HG03469 (cell line): Measurements from ENCODE around the gene MOBP.

Source experiments
- ATAC-seq: cut with Tn5 transposase; IDR thresholded peaks from one replicate; pipeline ENCODE4 v1.9.1; 2021; ENCODE audit warnings: mild to moderate bottlenecking, moderate library complexity, moderate number of reproducible peaks; ENCODE audit not compliant: unreplicated experiment

The MOBP gene

DNA sequence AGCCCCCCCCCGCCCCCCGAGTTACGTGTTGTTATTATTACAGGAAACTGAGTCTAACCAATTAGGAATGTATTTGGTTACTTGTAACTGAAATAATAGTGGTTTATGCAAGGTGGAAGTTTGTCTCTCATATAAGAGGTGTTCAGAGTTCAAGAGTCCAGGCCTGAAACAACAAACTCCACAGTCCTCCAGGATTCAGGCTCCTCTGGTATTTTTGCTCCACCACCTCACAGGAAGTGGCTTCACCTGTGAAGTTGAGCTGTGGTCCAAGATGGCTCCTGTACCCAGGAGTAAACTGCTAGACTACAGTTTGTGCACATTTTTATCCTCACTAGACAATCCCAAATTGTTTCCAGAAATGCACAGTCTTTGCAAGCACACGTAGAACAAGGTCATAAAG lies 27.3 kb downstream of the MOBP start:
- no peak for ATAC-seq

DNA sequence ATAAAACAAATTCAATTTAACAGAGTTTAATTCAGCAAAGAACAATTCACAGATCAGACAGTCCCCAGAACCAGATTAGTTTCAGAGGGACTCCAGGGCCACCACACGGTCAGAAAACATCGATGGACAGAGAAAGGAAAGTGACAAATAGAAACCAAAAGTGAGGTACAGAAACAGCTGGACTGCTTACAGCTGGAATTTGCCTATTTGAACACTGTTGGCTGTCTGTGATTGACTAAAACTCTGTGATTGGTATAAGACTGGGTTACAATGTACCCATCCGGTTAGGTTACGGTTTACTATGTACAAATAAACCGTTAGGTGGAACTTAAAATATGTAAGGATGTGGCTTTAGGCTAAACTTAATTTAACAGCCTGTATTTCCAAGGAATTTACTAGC lies 30.3 kb downstream of the MOBP start:
- ATAC-seq = no peak

DNA sequence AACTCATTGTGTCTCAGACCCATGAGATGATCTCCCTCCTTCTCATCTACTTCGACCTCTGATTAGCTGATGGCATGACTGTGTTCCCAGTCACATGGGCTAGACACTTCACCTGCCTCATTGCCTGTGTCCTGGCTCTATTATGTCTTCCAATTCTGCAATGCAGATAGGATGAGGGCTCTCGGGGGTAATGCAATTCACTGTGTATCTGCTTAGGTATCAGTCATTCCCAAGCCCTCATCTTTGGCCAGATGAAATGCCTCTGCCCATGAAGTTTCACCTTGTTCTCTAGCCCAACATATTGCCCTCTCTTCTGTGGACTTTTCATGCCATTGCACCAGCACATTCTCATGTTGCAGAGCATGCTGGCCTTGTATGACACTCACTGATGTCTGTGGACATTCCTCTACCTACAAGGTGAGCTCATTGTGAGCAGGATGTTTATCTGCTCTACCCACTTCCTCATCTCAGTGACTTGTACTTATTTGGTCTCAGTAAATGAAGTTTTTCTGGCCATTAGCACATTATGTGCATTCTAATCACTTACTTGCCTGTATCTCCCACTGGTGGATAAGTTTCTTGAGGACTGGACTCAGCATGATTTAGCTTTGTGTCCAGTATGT lies 32.3 kb downstream of the MOBP start:
- no peak for ATAC-seq

DNA sequence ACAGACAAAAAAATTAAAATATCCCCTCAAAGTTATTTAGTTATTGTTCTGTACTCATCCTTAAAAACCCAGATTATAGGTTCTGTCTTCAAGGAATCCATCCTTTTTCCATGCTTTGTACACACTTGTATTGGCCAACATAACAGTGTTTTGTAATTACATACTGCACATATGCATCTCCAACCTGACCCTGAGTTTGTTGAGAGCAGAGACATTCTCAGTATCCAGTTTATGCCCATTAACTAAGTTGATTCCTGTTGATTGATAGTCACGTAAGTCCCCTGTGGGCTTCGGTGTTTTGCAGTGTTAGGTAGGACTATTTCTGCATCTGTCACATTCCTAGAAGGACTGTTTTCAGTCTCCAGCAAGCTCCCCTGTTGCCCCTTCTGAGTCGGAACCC lies 33.6 kb downstream of the MOBP start:
- ATAC-seq = no peak

DNA sequence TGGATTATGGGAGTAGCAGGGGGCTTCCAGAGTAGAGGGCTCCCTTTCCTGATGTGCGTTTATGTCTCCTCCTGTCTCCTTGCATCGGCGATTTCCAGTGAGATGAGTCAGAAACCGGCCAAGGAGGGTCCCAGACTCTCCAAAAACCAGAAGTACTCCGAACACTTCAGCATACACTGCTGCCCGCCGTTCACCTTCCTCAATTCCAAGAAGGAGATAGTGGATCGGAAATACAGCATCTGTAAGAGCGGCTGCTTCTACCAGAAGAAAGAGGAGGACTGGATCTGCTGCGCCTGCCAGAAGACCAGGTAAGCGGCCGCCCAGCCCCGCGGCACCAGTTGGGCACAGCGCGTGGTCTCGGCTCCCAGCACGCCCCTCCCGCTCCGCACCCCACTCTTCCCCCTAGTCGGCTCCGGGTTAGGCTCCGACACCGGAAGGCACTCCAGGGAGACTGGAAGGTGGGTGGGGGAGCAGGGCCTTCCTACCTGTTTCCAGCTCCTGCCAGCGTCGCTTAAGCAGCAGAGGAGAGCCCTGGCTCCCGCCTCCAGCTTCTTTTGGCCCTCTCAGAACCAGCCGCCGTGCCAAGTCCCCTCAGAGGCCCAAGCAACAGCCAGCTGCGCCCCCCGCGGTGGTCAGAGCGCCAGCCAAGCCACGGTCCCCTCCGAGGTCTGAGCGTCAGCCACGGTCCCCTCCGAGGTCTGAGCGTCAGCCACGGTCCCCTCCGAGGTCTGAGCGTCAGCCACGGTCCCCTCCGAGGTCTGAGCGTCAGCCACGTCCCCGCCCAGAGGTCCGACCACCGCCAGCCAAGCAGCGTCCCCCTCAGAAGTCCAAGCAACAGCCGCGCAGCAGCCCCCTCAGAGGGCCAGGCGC lies 34.7 kb downstream of the MOBP start:
- no peak for ATAC-seq

DNA sequence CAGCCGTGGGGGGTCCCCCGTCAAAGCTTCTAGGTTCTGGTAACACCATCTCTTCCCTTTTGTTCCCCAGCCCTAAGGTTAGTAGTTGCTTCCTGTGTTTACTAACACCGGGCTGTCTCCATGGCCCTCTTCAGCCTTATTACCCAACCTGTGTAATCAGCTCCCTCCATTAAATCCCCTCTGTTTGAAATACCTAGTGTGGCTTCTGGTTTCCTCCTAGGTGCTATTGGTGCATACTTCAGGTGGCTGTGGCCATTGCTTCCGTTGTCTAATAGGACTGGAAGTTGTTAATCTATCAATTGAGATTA lies 35.3 kb downstream of the MOBP start:
- no peak for ATAC-seq

DNA sequence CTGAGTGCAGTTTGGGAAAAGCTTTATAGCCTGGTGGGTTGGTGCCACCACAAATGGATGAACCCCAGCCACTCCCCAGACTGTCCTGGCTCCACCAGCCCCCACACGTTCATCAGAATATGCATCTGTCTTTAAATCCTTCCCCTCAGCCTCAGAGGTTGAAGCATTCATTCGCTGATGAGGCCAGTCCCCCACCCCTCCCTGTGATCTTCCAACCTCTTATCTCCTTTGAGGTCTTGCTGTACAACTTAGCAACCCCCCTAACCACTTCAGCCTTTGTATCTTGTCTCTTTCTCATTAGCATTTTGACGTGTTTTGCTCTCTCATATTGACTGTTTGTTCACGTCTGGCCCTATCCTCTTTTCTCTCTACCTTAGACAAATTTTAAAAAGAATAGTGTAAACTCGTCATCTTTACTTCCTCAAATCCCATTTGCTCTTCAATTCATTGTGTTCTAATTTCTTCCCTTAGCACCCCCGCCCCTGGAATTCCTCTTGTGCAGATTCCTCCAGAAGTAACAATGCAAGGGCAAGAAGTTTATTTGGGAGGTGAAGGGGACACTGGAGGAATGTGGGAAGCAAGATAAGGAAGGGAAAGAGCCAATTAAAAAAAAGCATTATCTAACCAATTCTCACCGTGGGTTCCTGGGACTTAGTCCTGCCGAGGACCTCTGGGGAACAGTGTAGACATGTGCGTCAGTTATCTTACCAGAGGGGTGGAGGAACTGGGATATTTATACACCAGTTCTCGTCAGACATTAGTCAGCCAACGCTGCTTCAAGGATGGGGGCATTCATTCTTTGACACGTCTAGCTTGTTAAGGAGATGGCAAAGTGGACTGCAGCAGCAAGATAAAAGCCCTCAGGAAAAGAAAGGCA lies 38.6 kb downstream of the MOBP start:
- ATAC-seq = no peak

DNA sequence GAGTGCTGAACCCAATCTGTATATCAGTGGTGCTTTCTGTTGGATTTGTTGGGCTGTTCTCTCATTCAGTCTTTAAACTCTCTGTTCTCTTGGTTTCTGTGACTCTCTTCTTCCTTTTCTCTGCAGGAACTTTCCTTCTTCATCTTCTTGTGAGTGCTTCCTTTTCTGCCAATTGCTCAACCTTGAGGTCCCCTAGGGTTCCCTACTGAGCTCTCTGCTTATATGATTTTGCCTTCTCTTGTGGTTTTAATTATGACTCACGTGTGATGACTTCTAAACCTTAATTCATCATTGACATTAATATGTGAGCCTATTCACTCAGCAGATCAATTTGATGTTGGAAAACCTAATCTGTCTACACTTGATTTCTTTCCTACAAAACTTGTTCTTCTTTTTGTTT lies 39.4 kb downstream of the MOBP start:
- no peak for ATAC-seq

DNA sequence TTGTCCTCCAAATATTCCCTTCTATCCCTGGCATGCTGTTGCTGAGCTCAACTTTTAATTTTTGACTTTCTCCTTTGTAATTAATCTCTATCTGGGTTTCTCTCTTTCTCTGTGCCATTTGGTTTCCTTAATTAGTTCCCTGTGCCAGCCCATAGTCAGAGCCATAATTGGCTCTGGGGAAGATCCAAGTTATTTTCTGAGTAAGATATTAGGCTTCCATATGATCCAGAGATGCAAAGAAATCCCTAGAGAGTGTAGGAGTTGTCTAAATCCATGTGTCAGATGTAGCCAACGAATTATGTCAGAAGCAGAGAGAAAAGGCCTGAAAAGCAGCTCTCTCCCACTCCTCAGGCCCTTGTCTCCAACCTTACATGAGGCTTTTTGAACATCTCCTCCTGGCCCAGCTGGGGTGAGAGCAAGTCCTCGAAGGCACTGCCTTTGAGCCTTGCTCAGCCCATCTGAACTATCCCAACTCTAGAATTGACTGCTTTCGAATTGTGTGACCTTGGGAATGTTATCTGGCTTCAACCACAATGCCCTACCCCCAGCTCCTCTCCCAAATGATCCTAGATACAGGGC lies 46.4 kb downstream of the MOBP start:
- no peak for ATAC-seq

DNA sequence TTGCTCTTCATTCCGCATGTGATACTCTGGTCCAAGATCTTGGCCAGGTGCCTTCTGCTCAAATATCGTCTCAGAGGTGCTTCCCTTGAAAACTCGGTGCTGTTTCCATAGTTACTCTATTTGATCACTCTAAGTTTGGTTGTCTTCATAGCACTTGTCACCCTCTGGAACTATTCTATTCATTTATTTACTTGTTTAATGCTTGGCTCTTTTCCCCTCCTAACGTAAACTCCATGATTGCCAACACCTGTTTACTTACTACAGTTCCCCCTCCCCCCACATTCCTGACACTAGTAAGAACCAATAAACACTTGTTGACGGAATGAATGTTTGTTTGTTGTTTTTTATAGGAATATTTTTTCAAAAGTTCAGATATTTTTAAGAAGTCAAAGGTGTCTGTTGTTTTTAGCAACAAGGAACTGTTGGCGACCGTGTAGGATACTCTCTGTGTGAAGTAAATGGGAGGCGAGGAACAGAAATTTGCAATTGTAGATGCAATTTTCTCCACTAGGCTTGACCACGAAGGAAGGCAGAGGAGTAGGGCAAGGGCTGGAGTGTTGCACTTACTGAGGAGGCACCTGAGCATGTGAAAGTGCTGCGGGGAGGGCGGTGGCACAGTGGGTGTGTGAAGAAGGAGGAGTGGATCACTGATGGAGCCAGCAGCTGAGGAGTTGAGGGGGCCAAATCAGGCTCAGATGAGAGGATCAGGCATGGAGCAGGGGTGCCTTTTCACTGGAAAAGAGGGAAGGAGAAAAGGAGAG lies 48.4 kb downstream of the MOBP start:
- ATAC-seq = no peak

DNA sequence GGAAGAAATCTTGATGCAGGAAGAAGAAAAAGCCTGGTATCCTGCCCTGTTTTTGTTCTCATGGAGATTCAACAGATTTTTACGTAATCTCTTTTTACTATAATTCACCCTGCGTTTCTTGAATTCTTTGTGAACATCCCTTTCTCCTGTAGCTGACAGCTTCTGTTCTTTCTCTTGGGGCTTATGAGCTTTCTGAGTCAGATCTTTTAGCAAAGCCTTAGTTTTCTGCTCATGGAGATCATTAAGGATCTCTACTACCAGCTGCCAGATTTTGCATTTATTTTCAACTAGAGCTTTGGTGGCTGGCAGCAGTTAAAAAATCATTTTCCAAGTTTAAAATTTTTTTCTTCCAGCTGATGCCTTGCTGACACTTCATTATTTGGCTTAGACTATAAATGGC lies 51.6 kb downstream of the MOBP start:
- no peak for ATAC-seq

DNA sequence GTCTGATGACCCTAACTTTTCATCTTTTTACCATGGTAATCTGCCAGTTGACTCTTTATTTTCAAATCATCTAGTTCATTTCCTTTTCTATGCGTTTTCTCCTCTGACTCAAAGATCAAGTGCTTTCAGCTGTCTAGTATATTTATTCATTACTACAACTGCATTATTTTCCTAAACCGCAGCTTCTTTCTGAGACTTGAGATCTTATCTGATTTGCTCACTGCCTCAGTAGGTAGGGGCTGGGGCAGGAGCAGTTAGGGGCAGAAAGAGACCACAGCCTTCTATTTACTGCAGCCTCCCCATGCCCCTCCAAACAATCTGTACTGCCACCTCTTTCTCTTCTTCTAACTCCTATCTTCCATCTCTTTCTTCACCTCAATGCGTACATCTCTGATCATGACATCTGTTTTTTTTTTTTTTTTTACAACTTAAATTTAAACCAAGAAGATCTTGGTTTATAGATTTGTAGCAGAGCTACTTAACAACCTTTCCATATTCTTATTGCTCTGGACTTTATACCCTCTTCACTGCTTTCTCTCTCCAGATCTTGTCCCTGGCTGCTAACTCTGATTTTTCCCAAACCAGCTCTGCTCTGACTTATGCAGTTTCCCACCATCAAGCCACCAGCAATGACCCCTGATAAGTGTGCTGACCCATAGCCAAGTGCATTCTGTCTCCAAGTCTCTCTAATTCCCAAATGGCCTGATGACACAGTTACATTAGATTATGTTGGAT lies 52.2 kb downstream of the MOBP start:
- ATAC-seq = no peak

DNA sequence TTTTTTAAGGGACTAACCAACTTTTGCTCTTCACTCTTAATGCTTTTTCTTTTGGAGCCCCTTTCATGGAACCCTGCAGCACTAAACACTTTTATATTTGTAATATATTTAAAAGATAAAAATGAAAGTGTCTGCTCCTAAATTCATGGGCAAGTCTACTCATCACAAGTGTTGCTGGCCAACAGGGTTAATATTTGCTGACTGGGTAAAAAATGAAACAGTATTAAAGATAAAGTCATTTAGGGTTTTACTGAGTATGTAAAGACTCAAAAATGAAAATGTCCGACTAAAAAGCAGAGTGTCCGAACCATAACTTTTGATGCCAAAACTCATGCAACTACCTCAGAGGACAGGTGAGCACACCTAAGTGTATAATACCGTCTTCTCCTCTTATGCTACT lies 54.0 kb downstream of the MOBP start:
- no peak for ATAC-seq

DNA sequence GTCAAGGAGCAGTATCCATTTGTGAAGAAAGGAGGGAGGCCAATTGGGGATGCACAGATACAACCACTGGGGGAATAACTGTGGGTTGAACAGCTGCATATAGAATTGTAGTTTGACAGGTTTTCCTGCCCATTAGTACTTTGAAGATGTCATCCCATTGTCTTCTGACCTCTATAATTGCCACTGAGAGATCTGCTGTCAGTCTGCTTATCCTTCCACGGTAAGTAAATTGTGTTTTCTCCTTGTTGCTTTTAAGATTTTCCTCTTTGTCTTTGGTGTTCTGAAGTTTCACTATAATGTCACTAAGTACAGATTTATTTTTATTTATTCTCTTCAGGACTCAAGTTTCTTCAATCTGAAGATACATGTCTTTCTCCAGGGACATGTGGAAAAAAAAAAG lies 56.6 kb downstream of the MOBP start:
- no peak for ATAC-seq

DNA sequence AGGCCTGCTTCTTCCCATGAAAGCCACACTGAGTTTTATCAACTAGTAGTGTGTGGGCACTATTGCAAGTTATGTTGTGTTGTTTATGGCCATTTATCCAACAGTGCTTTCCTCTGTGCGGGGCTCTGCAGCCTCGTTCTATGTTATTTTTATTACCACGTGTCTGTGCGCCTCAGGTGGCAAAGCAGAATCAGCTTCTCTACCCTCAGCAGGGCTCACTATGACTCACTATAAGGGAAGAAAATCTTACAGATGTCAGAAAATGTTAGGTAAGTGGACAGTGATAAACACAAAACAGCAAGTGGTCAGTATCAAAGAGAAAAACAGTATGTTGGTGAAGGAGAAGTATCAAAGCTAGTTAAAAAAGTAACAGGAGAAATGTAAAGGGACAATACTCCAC lies 61.4 kb downstream of the MOBP start:
- ATAC-seq = no peak

DNA sequence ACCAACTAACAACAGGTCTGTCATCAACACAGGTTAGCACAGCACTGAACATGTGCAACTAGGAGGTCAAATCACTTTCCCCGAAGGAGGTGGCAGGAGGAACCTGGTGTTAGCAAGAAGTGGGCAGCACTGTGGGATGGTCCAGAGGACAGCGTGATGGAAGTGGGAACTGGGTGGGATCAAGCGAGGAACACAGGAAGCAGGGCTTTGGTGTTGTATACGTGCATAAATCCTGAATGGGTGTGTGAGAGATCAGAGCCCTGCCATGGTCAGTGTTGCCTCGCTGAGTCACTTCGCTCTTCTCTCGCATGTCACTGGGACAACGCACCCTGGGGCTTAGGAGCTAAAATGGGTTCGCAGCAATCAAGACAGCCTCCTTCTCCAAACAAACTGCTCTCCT lies 62.1 kb downstream of the MOBP start:
- no peak for ATAC-seq

DNA sequence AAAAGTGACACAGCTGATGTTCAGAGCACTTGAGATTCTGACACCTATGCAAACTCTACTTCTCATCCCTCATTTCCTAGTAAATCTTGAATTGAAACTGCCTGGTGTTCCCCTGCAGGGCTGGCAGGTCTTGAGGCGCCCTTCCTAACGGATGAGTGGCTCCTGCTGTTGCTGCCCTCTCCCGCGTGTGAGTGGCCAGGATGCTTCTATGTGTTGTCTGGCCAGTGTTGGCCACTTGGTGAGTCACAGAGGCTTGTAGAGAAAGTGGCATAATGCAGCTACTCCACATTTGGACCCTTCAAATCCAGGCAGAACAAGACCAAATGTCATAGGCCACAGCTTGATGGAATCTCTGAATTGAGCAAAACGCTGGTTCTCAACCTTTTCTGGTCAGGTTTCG lies 63.6 kb downstream of the MOBP start:
- no peak for ATAC-seq

DNA sequence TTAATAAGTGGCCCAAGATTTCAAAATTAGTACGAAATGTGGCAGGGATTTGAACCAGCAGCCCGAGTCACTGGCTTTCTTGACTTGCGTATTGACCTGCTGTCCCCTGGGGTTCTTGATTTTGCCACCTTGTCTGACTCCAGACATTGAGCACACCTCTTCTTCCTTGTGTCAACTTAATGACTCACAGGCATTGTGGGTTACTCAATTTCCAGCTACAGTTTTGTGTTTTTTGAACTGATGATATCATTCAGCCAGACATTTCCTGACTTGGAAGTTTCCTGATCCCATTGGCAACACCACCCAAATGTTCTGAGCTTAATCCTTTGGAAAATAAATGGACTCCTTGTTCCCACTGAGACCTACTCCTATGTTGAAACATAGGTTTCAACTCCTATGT lies 64.2 kb downstream of the MOBP start:
- no peak for ATAC-seq

DNA sequence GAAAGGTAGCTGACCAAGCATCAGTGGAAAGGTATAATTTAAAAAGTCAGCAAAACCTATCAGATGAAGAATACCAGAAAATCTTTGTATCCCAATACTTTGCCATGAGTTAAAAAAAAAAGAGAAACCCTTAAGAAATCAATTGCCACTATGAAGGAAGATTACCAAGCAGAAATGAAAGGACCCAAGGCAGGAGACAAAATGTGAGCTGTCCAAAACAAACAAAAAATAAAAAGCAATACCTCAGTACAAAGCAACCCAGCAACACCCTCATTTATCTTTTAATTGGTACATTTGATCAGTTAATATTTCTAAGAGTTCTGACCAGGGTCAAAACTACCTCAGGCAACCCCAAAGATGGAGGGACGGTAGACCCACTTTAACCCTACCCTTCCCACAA lies 65.3 kb downstream of the MOBP start:
- ATAC-seq = no peak

DNA sequence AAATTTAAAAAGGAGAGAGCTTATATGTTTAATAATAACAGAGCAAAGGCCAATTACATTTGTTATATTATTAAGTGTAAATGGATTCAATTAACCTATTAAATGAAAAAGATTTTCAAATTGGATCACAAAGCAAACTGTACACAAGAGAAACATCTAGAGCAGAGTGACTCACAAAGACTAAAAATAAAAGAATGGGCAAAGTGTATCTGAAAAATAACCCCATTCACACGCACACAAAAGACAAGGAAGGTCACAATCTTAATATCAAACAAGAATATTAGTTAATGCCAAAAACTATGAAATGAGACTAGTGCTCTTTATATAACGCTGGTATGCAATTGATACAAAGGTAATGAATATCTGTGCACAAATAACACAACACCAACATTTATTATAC lies 65.7 kb downstream of the MOBP start:
- ATAC-seq = no peak
